Endothelial cell of umbilical vein (primary cell): ENCODE measurements around the gene UPB1. TPM values are rescaled to one million over a fixed set of nuclear protein-coding genes. Genes with fewer than 3 reads are reported as not detected.

Source experiments
- BruUV-seq: library from RNA; stranded (reverse); fragments of 400-500 nt; replicated peaks from 2 replicates; lab custom pipeline; 2021; lab: Mats Ljungman, UMichigan
- CTCF ChIA-PET: fragments of 300-600, 350-600 bp; sonication (Branson Sonifier 250); formaldehyde crosslinking; loops from one replicate; lab custom pipeline; 2021; ENCODE audit warnings: antibody characterized with exemption, inconsistent platforms; lab: Charles Lee
- POLR2A ChIA-PET: fragments of 300-600, 350-600 bp; sonication (Branson Sonifier 250); formaldehyde crosslinking; loops from one replicate; lab custom pipeline; 2021; ENCODE audit warnings: antibody characterized with exemption, inconsistent platforms; lab: Charles Lee
- DNase-seq: peaks from one replicate; pipeline ENCODE4 v3.0.0-alpha.2; 2011; ENCODE audit warnings: low read depth, low spot score
- FAIRE-seq: peaks from 2 replicates; lab custom pipeline; 2011; peaks lifted over from hg19 to GRCh38; lab: Jason Lieb, UNC
- H2AFZ ChIP-seq: 2 replicates; pipeline ENCODE4 v1.6.0; 2012; ENCODE audit warnings: low read depth, low read length, control low read depth, inconsistent platforms
- H3K27ac ChIP-seq: 2 replicates; pipeline ENCODE4 v1.5.1; 2011; ENCODE audit warnings: low read depth, mild to moderate bottlenecking, control low read depth, low read length, moderate library complexity; ENCODE audit not compliant: insufficient read depth
- H3K27me3 ChIP-seq, 2 experiments: 2 replicates each; pipeline versions ENCODE4 v1.6.0 to v1.6.1; 2011; ENCODE audit warnings: low read length in 2 of 2, mixed read lengths in 1 of 2; ENCODE audit not compliant: control insufficient read depth in 2 of 2, insufficient read depth in 2 of 2
- H3K36me3 ChIP-seq, 2 experiments: 2 replicates in 1 of 2; 3 replicates in 1 of 2; pipeline ENCODE4 v1.5.1; 2011; ENCODE audit warnings: low read length in 2 of 2, mild to moderate bottlenecking in 1 of 2, moderate library complexity in 1 of 2; ENCODE audit not compliant: control insufficient read depth in 2 of 2, insufficient read depth in 2 of 2; ENCODE audit errors: extremely low read depth in 1 of 2
- H3K4me1 ChIP-seq: 3 replicates; pipeline ENCODE4 v1.5.1; 2011; ENCODE audit warnings: mild to moderate bottlenecking, low read length; ENCODE audit not compliant: control insufficient read depth, insufficient read depth; ENCODE audit errors: extremely low read depth
- H3K4me2 ChIP-seq: 2 replicates; pipeline ENCODE4 v1.6.1; 2011; ENCODE audit warnings: low read length, control low read depth, mixed read lengths; ENCODE audit not compliant: insufficient read depth
- H3K4me3 ChIP-seq, 3 experiments: fragments of 200-600 bp in 1 of 3; sonication (generic), shearing (Covaris generic) in 1 of 3; replicated peaks in 1 of 3; 2 replicates each; pipeline ENCODE4 v1.5.1; 2011 to 2016; ENCODE audit warnings: control low read depth in 3 of 3, low read length in 3 of 3, mild to moderate bottlenecking in 2 of 3, inconsistent platforms in 1 of 3, low read depth in 1 of 3, moderate library complexity in 1 of 3; ENCODE audit not compliant: insufficient read depth in 1 of 3
- H3K79me2 ChIP-seq: 2 replicates; pipeline ENCODE4 v1.6.0; 2012; ENCODE audit warnings: low read length, inconsistent platforms; ENCODE audit not compliant: control insufficient read depth, insufficient read depth
- H3K9ac ChIP-seq: replicated peaks from 2 replicates; pipeline ENCODE3; 2011; ENCODE audit warnings: low read length, control low read depth; ENCODE audit not compliant: insufficient read depth; ENCODE audit errors: extremely low read depth
- H3K9me1 ChIP-seq: replicated peaks from 3 replicates; pipeline ENCODE4 v1.6.0; 2011; ENCODE audit warnings: mild to moderate bottlenecking, low read length; ENCODE audit not compliant: control insufficient read depth, insufficient read depth; ENCODE audit errors: extremely low read depth
- H3K9me3 ChIP-seq: replicated peaks from 2 replicates; pipeline ENCODE4 v1.5.1; 2012; ENCODE audit warnings: low read length, inconsistent platforms; ENCODE audit not compliant: control insufficient read depth, insufficient read depth
- H4K20me1 ChIP-seq: replicated peaks from 2 replicates; pipeline ENCODE3; 2011; ENCODE audit warnings: mild to moderate bottlenecking, low read length; ENCODE audit not compliant: control insufficient read depth, insufficient read depth; ENCODE audit errors: extremely low read depth
- CTCF ChIP-seq, 2 donors: IDR thresholded peaks; 1 replicate in 1 of 2; 2 replicates in 1 of 2; pipeline ENCODE4 v1.5.1; 2011; ENCODE audit warnings: low read length in 2 of 2, mild to moderate bottlenecking in 2 of 2, moderate library complexity in 2 of 2, control low read depth in 1 of 2, inconsistent platforms in 1 of 2, low read depth in 1 of 2; ENCODE audit not compliant: insufficient read depth in 1 of 2; ENCODE audit errors: extremely low read depth in 1 of 2
- EZH2 ChIP-seq: IDR thresholded peaks from 2 replicates; pipeline ENCODE4 v1.6.1; 2012; ENCODE audit warnings: borderline replicate concordance, low read depth, mild to moderate bottlenecking, moderate library complexity, low read length, inconsistent platforms; ENCODE audit not compliant: severe bottlenecking
- FOS ChIP-seq: IDR thresholded peaks from 2 replicates; pipeline ENCODE4 v1.6.1; 2011; ENCODE audit warnings: mild to moderate bottlenecking, low read length, moderate library complexity, borderline replicate concordance; ENCODE audit not compliant: insufficient read depth
- GATA2 ChIP-seq: IDR thresholded peaks from 2 replicates; pipeline ENCODE4 v1.7.0; 2011; ENCODE audit warnings: low read depth, mild to moderate bottlenecking, moderate library complexity, mixed read lengths, low read length; ENCODE audit not compliant: insufficient read length, insufficient read depth
- JUN ChIP-seq: IDR thresholded peaks from 2 replicates; pipeline ENCODE4 v1.6.1; 2011; ENCODE audit warnings: borderline replicate concordance, low read depth; ENCODE audit not compliant: insufficient read length, insufficient read depth
- MYC ChIP-seq: IDR thresholded peaks from one replicate; pipeline ENCODE4 v1.6.1; 2011; ENCODE audit warnings: mild to moderate bottlenecking, low read depth, low read length
- POLR2A ChIP-seq: IDR thresholded peaks from 2 replicates; pipeline ENCODE4 v1.6.1; 2012; ENCODE audit warnings: low read depth, mild to moderate bottlenecking, control low read depth, low read length
- POLR2AphosphoS5 ChIP-seq: IDR thresholded peaks from 2 replicates; pipeline ENCODE4 v1.6.1; 2012; ENCODE audit warnings: low read depth, mild to moderate bottlenecking, control low read depth, low read length, moderate library complexity; ENCODE audit not compliant: insufficient read depth
- dilution Hi-C: fragments of 300-500 bp; cut with MboI; formaldehyde crosslinking; loops from one replicate; pipeline ENCODE4 v1.15.0; 2019; ENCODE audit warnings: low sequenced_read_pairs; ENCODE audit not compliant: extremely low pct_ligation_motif_present
- intact Hi-C: fragments of 100-400 bp; cut with micrococcal nuclease; formaldehyde crosslinking; loops from one replicate; pipeline ENCODE4 v1.10.0; 2022
- polyA plus RNA-seq, 4 experiments: library from polyadenylated mRNA; depleted of rRNA in 3 of 4; stranded (reverse) in 3 of 4; unstranded in 1 of 4; fragments of >200 nt; gene quantifications; 2 replicates each; pipeline versions ENCODE4 v1.2.1 to v1.2.3, GENCODE V29; 2011 to 2012; ENCODE audit warnings: missing spikeins in 1 of 4
- total RNA-seq: library from RNA; stranded (reverse); gene quantifications from 2 replicates; pipeline ENCODE4 v1.2.3, GENCODE V29; 2021
- TF ChIP-seq, protein P1 (sequence below): IDR thresholded peaks from 2 replicates; pipeline ENCODE4 v1.6.1; 2011; ENCODE audit not compliant: insufficient read depth, insufficient read length

Gene UPB1
- total and polyA plus RNA-seq, 2 donors (not counting 3 experiments of a cell fraction or from before 2014, with no cell fraction given): 0.30 to 0.80 TPM

DNA sequence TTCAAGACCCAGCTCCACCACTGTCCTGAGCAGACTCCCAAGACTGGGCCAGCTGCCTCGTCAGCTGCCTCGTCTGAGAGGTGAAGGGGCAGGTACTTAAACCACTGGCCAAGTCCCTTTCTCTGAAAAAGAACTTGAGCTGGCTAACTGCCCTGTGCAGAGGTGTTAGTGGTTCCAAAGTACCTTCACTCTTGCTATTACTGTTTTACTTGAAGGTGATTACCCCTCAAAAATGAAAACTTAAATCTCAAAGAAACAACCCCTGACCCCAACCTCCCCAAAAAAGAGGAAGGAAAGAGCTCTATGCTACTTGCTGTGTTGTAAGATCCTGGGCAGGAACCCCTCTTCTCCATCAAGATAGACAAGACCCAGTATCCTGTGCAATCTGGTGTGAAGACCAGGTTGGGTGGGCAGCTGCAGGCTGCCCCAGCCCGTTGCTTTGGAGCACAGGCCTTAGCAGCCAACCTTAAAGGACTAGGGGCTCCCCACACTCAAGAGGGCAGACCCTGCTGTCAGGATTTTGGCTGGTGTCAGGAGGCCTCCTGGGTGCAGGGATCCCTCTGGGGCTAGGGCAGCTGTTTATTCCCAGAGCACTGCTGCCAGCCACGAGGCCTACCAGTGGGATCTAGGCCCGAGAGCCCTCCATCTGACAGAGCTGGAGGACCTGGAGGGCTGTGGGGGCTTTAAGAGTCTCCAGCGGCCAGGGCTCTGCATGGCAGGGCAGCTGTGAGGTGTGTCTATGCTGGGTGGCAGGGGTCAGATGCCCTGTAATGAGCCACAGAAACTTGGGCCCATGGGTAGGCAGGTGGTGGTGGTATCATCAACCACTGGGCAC is 46.8 kb downstream of the UPB1 start:
- intact Hi-C loops: no loop called here

DNA sequence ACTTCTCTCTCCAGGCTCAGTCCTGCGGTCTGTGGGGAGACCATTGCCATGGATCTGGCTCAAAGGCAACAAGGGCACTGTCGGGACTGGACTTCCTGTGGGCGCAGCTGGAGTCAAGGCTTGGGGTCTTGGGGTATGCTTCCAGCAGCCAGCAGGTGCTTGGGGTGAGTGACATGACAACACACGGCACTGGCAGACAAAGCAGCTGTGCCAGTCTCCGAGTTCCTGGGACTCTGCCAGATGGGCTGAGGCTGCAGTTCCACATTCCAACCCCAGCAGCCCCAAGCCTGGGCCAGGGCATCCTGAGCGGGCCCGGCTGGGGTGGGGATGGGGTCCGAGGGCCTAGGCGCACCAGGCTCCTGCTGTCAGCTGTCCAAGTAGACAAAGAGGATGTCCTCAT is 47.5 kb downstream of the UPB1 start:
- H3K9ac ChIP-seq: no peak overlapping the region
- BruUV-seq: no TSS peak
- DNase-seq (no peak), FAIRE-seq (no peak)
- H3K27ac ChIP-seq: no peak overlapping the region
- TF ChIP-seq JUN: no peak
- no peak for TF ChIP-seq FOS
- TF ChIP-seq POLR2AphosphoS5: no peak
- TF ChIP-seq EZH2: no peak
- TF ChIP-seq GATA2: no peak
- TF ChIP-seq, protein P1, sequence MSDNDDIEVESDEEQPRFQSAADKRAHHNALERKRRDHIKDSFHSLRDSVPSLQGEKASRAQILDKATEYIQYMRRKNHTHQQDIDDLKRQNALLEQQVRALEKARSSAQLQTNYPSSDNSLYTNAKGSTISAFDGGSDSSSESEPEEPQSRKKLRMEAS: no peak
- no peak for TF ChIP-seq POLR2A
- no peak for TF ChIP-seq MYC
- TF ChIP-seq CTCF (IDR thresholded peaks at IDR 0.05; ENCODE audit: extremely low read depth in 1 of 2, insufficient read depth in 1 of 2, low read depth in 1 of 2, low read length in 2 of 2): no peak
- peaks cover 3% of the 10 kb centered on the region for H3K4me1 ChIP-seq
- ChIA-PET CTCF (interaction anchor here (1.2 kb wide), 1 partner anchor 17 kb away, joined by 4 read pairs; no protein-coding TSS in a partner anchor), POLR2A (no interaction called here)
- no peak overlapping the region for H3K4me3 ChIP-seq
- no peaks in the 10 kb centered on the region for H3K9me1 ChIP-seq
- dilution Hi-C loops: no loop called here
- H4K20me1 ChIP-seq: no peaks in the 10 kb centered on the region
- peaks cover 3 to 47% of the 10 kb centered on the region in 2 experiments for H3K36me3 ChIP-seq
- intact Hi-C loops: no loop called here
- no peak overlapping the region for H2AFZ ChIP-seq
- no peaks in the 10 kb centered on the region for H3K9me3 ChIP-seq
- H3K27me3 ChIP-seq: no peaks in the 10 kb centered on the region
- H3K4me2 ChIP-seq: no peak overlapping the region
- no peaks in the 10 kb centered on the region for H3K79me2 ChIP-seq

More for the DNA sequence above, 46.8 kb downstream of the UPB1 start:
- H3K4me1 ChIP-seq: peaks cover 3% of the 10 kb centered on the region
- dilution Hi-C loops: no loop called here
- TF ChIP-seq EZH2 (no peak), JUN (no peak), GATA2 (no peak), FOS (no peak)
- TF ChIP-seq, protein P1: no peak
- H3K9me1 ChIP-seq: no peaks in the 10 kb centered on the region
- no peak overlapping the region for H2AFZ ChIP-seq
- BruUV-seq: no TSS peak
- H3K9me3 ChIP-seq: no peaks in the 10 kb centered on the region
- no peak overlapping the region for H3K4me3 ChIP-seq
- ChIA-PET CTCF (interaction anchor here (1.2 kb wide), 1 partner anchor 16 kb away, joined by 4 read pairs; no protein-coding TSS in a partner anchor), POLR2A (no interaction called here)
- no peak overlapping the region for H3K4me2 ChIP-seq
- H4K20me1 ChIP-seq: no peaks in the 10 kb centered on the region
- no peaks in the 10 kb centered on the region for H3K79me2 ChIP-seq
- DNase-seq (no peak), FAIRE-seq (no peak)
- H3K9ac ChIP-seq: no peak overlapping the region
- no peak overlapping the region for H3K27ac ChIP-seq
- peaks cover 3 to 41% of the 10 kb centered on the region in 2 experiments for H3K36me3 ChIP-seq
- no peaks in the 10 kb centered on the region for H3K27me3 ChIP-seq
